HG03066 (cell line): Measurements from ENCODE around the gene PDE6H.

Experiments used
- ATAC-seq: cut with Tn5 transposase; IDR thresholded peaks from one replicate; pipeline ENCODE4 v1.9.1; 2021; ENCODE audit warnings: low read depth; ENCODE audit not compliant: unreplicated experiment

PDE6H gene

DNA sequence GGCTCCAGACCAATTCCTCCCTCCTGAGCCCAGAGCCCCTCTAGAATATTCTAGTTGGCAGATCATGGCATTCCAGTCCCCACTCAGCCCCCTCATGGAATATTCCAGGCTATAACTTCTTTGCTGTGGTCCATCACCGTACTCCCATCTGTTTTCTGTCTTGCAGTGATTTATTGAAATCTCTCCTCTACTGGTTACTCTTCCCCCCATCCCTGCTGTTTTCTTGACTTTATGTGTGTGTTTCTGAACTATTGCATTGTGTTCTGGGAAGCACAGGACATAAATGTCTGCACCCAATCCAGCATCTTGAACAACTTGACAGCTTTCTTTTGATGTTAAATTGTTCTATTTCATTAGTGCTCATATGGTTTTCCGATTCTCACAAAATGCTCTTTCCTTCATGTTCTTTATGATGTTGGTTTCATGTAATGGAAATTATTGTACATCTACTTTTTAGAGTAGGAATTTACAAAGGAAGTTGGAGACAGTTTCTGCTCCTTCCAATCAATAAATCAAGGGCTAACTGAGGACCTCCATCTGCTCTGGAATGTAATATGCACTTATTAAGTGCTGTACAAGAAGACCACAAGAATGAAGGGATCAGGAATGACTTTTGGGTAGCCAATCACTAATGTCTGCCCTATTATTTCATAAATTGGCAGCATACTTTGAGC lies 26.3 kb downstream of the PDE6H start:
- no peak for ATAC-seq

DNA sequence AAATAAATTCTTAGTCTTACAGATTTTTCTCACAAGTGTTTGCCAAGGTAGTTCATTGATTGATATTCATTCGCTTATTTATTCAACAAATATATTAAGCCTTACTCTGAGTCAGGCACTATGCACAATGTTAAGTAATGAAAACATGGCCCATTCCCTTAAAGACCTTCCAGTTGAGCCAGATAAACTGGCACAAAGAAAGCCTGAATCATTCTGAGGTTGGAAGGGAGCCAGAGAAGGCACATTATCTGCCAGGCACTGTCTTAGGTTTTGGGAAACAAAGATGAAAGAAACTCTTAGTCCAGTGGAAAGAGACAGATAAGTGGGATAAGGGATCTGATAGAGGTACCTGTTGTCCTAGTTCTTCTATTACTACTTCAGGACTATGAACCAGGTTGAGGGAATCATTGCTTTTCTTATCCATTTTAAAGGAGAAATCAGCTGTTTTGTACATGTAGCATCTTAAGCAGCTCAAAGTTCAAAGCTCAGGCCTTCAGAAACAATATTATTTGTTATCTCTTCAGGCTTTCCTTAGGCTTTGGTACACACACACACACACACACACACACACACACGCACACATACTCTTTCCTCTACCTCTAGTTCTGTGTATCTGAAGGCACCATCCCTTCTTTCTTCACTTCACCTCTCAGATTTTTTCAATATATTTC lies 27.0 kb downstream of the PDE6H start:
- no peak for ATAC-seq

DNA sequence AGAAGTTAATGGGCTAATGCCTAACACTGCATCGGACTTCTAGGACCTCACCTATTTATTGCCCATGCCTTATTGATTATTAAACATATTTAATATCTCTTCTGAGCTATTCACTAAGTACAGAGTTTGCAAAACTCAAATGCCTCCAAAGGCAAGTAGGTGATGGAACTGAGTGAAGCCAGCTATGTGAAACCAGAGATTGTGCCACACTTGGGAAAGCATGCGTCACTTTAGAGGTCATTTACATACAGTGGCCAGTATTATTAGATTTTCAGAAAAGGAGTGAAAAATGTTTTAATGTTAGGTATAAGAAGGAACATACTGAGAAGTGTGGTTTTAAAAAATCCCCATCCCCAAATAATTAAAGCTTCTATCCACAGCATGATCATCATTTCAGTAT lies 27.7 kb downstream of the PDE6H start:
- no peak for ATAC-seq

DNA sequence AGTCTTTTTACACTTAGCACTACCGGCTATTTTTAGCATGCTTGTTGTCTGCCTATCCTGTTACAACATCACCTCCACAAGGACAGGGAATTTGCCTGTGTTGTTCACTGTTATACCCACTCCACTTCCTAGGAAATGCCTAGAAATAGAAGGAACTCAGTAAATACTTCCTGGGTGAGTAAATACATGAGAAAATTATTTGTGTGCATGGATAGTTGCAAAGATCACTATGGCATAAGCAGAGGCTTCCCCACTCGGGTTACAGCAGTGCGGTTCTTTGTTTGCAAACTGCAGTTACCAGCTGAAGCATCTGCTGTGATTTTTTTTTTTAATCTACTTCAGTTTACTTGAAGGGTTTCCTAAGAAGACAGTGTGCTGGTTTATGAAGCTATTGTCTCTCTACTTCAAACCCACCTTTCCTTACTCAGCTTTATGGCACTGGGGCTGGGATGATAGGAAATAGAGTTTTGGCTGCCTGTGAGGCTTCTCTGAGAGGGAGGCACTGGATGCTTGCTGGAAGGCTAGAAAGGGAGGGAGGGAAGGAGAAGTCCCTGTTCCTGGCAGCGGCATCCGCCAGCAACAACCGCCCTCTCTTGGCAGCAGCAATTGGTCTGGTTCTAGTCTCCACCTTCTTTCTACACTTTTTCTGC lies 29.0 kb downstream of the PDE6H start:
- no peak for ATAC-seq

- no peak for ATAC-seq
Measured at GRCh38 chr12:15004421-15004820, 31.6 kb downstream of the PDE6H start.

GRCh38 chr12:15005064-15005463 lies 32.2 kb downstream of the PDE6H start:
- ATAC-seq = no peak

DNA sequence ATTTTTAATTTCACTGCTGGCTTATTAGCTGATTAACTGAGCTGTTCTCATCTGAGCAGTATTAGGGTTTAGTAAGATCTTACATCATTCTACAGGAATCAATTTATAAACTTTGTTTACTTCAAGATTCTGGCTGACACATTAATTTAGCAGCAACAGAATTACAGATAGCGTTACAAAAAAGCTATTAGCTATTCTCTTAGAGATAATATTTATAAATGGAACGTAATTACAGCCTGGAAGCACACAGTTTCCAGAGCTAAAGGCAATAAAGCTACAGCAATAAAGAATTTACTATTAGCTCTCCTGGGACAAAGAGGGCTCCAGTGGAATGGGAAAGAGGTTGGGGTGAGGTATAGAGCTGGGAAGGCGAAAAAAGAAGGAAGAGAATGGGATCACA lies 34.7 kb downstream of the PDE6H start:
- no peak for ATAC-seq

GRCh38 chr12:15011162-15011561 lies 38.3 kb downstream of the PDE6H start:
- no peak for ATAC-seq

GRCh38 chr12:15013634-15014179 lies 40.9 kb downstream of the PDE6H start:
- ATAC-seq = no peak

GRCh38 chr12:15014708-15015107 lies 41.9 kb downstream of the PDE6H start:
- no peak for ATAC-seq

- ATAC-seq = no peak
Measured at GRCh38 chr12:15015121-15015520, 42.3 kb downstream of the PDE6H start.

GRCh38 chr12:15020156-15020555 lies 47.3 kb downstream of the PDE6H start:
- no peak for ATAC-seq
